PC-9 (cell line): ENCODE results near the gene SBNO1. TPM values are rescaled to one million over a fixed set of nuclear protein-coding genes. Genes with fewer than 3 reads are reported as not detected.

Experiments
- BruUV-seq: library from RNA; stranded (reverse); fragments of 400-500 nt; replicated peaks from 2 replicates; lab custom pipeline; 2021; lab: Mats Ljungman, UMichigan
- CTCF ChIA-PET: fragments of 300-600 bp; sonication (Branson Sonifier 250); formaldehyde crosslinking; loops from one replicate; lab custom pipeline; 2022; ENCODE audit warnings: antibody characterized with exemption; lab: Charles Lee
- POLR2A ChIA-PET: fragments of 300-600 bp; sonication (Branson Sonifier 250); formaldehyde crosslinking; loops from one replicate; lab custom pipeline; 2022; ENCODE audit warnings: antibody characterized with exemption; ENCODE audit not compliant: unreplicated experiment; lab: Charles Lee
- DNase-seq, 2 experiments: peaks; one replicate each; pipeline versions ENCODE4 v3.0.0 to v3.0.0-alpha.2; 2015 to 2022; ENCODE audit warnings: mixed read lengths in 1 of 2
- H2AFZ ChIP-seq: fragments of 200-600 bp; sonication (generic); 2 replicates; pipeline ENCODE4 v1.8.1; 2017; ENCODE audit warnings: antibody characterized with exemption
- H3F3A ChIP-seq: fragments of 200-600 bp; sonication (generic); 2 replicates; pipeline ENCODE4 v1.8.1; 2017; ENCODE audit warnings: antibody characterized with exemption, mild to moderate bottlenecking, low read depth; ENCODE audit not compliant: insufficient read depth
- H3K27ac ChIP-seq: fragments of 200-600 bp; sonication (generic); 2 replicates; pipeline ENCODE4 v1.6.1; 2016; ENCODE audit warnings: mixed run types
- H3K27me3 ChIP-seq: fragments of 200-600 bp; sonication (generic); 2 replicates; pipeline ENCODE4 v1.6.1; 2016; ENCODE audit warnings: low read depth, mixed run types; ENCODE audit not compliant: insufficient read depth
- H3K36me3 ChIP-seq: fragments of 200-600 bp; sonication (generic); 2 replicates; pipeline ENCODE4 v1.6.1; 2016; ENCODE audit warnings: low read depth, mixed run types
- H3K4me1 ChIP-seq: fragments of 200-600 bp; sonication (generic); replicated peaks from 2 replicates; pipeline ENCODE4 v1.6.1; 2016; ENCODE audit warnings: mixed run types; ENCODE audit not compliant: insufficient read depth
- H3K4me2 ChIP-seq: fragments of 200-600 bp; sonication (generic); 2 replicates; pipeline ENCODE4 v1.6.1; 2017; ENCODE audit warnings: mixed run types
- H3K4me3 ChIP-seq: fragments of 200-600 bp; sonication (generic); 2 replicates; pipeline ENCODE4 v1.6.1; 2016; ENCODE audit warnings: mixed run types
- H3K79me2 ChIP-seq: fragments of 200-600 bp; sonication (generic); 2 replicates; pipeline ENCODE4 v1.6.1; 2017; ENCODE audit warnings: low read depth, mixed run types
- H3K9me2 ChIP-seq: fragments of 200-600 bp; sonication (generic); 2 replicates; pipeline ENCODE4 v1.8.1; 2017; ENCODE audit warnings: mild to moderate bottlenecking; ENCODE audit not compliant: insufficient read depth
- H3K9me3 ChIP-seq: fragments of 200-600 bp; sonication (generic); 2 replicates; pipeline ENCODE4 v1.8.1; 2016; ENCODE audit warnings: low read depth; ENCODE audit not compliant: insufficient read depth
- H4K20me1 ChIP-seq: fragments of 200-600 bp; sonication (generic); 2 replicates; pipeline ENCODE4 v1.8.1; 2017; ENCODE audit not compliant: insufficient read depth
- CTCF ChIP-seq: fragments of 200-600 bp; sonication (generic); conservative IDR thresholded peaks from 2 replicates; pipeline ENCODE4 v1.6.1; 2017; ENCODE audit warnings: mixed run types, antibody characterized with exemption, mild to moderate bottlenecking, moderate library complexity
- EZH2 ChIP-seq: fragments of 200-600 bp; sonication (generic); IDR thresholded peaks from 2 replicates; pipeline ENCODE4 v1.8.0; 2017; ENCODE audit warnings: antibody characterized with exemption, low read depth
- intact Hi-C: fragments of 100-400 bp; cut with micrococcal nuclease; formaldehyde crosslinking; loops from one replicate; pipeline ENCODE4 v1.10.0; 2022; ENCODE audit not compliant: unreplicated experiment
- total RNA-seq: library from RNA; stranded (reverse); gene quantifications from 2 replicates; pipeline ENCODE4 v1.2.3, GENCODE V29; 2021

SBNO1 gene
- total RNA-seq, 1 experiment from 2014 or later: 43.1 TPM

GRCh38 chr12:123280971-123281370 is 83.7 kb downstream of the SBNO1 start:
- ChIA-PET CTCF (interaction anchor here (0.6 kb wide), 1 partner anchor 85 kb away, joined by 12 read pairs; no protein-coding TSS in a partner anchor), POLR2A (no interaction called here)
- no peak overlapping the region for H3K27ac ChIP-seq
- no peaks in the 10 kb centered on the region for H3K27me3 ChIP-seq
- no peaks in the 10 kb centered on the region for H3K79me2 ChIP-seq
- no peaks in the 10 kb centered on the region for H3K36me3 ChIP-seq
- DNase-seq: no peak
- H2AFZ ChIP-seq: no peak overlapping the region
- H3F3A ChIP-seq: no peaks in the 10 kb centered on the region
- no peak overlapping the region for H3K4me2 ChIP-seq
- no peaks in the 10 kb centered on the region for H3K9me3 ChIP-seq
- TF ChIP-seq EZH2 (no peak), CTCF (no peak)
- H3K9me2 ChIP-seq: no peaks in the 10 kb centered on the region
- BruUV-seq: no TSS peak
- intact Hi-C loops: no loop called here
- no peaks in the 10 kb centered on the region for H4K20me1 ChIP-seq
- H3K4me1 ChIP-seq: no peaks in the 10 kb centered on the region
- no peak overlapping the region for H3K4me3 ChIP-seq

- no peaks in the 10 kb centered on the region for H3K9me2 ChIP-seq
- no peak overlapping the region for H2AFZ ChIP-seq
- no peak overlapping the region for H3K27ac ChIP-seq
- BruUV-seq: no TSS peak
- H3K4me1 ChIP-seq: no peaks in the 10 kb centered on the region
- CTCF ChIA-PET: no interaction called here
- intact Hi-C loops: no loop called here
- TF ChIP-seq CTCF (no peak), EZH2 (no peak)
- H3K4me2 ChIP-seq: no peak overlapping the region
- no peak overlapping the region for H3K4me3 ChIP-seq
- H4K20me1 ChIP-seq: no peaks in the 10 kb centered on the region
- H3K79me2 ChIP-seq: no peaks in the 10 kb centered on the region
- no peak for DNase-seq
- POLR2A ChIA-PET: no interaction called here
- H3F3A ChIP-seq: no peaks in the 10 kb centered on the region
- H3K9me3 ChIP-seq: no peaks in the 10 kb centered on the region
- H3K27me3 ChIP-seq: no peaks in the 10 kb centered on the region
- no peaks in the 10 kb centered on the region for H3K36me3 ChIP-seq
These were observed 86.5 kb downstream of the SBNO1 start for GRCh38 chr12:123278101-123278627.

- intact Hi-C loops: no loop called here
- Histone ChIP-seq H2AFZ (no peak overlapping the region), H3K36me3 (no peaks in the 10 kb centered on the region), H3K27ac (no peak overlapping the region), H3K4me3 (no peak overlapping the region), H3K4me2 (no peak overlapping the region), H3K9me3 (no peaks in the 10 kb centered on the region), H3K27me3 (no peaks in the 10 kb centered on the region), H4K20me1 (no peaks in the 10 kb centered on the region; the same call in 1 of the 2 replicates), H3F3A (no peaks in the 10 kb centered on the region), H3K9me2 (no peaks in the 10 kb centered on the region), H3K79me2 (peaks cover 17% of the 10 kb centered on the region), H3K4me1 (no peaks in the 10 kb centered on the region)
- TF ChIP-seq CTCF (no peak), EZH2 (no peak)
- CTCF ChIA-PET: interaction anchor here (0.7 kb wide), 1 partner anchor 46 kb away, joined by 5 read pairs; no protein-coding TSS in a partner anchor
- POLR2A ChIA-PET: interaction anchor here (0.6 kb wide), 1 partner anchor 92 kb away, joined by 7 read pairs; no protein-coding TSS in a partner anchor
- BruUV-seq: no TSS peak
- DNase-seq: no peak
These were observed 91.5 kb downstream of the SBNO1 start for GRCh38 chr12:123273166-123273565.
